ENCODE results near the gene LRRK1. TPM values are rescaled to one million over a fixed set of nuclear protein-coding genes. Genes with fewer than 3 reads are reported as not detected.

Gene LRRK1
- polyA plus RNA-seq, 1 experiment = 16.9 TPM

DNA sequence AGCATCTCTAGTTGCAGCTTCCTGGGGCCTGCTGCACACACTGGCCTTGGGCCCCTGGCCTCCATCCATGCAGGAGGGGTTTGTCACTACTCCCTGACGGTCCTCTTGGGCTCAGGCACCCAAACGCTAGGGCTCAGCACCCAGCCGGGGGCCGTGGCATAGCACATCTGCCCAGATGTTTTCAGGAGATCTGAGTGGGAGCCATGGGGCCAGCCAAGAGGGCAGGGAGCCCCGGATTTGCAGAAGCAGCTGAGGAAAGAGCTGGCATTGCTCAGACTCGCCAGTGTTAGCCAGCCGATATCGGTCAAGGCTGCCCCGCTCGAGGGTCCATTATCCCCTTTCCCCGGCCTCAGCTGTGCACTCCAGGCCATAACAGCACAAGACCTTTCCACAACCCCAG is 41.0 kb upstream of the LRRK1 start:
- POLR2A ChIA-PET = no interaction called here
- peaks cover 28% of the 10 kb centered on the region for H3K27me3 ChIP-seq (ENCODE audit: control insufficient read depth, insufficient read depth, low read length)
- CTCF ChIA-PET = interaction anchor here (1.2 to 5.1 kb wide), 8 partner anchors 9 to 253 kb away, joined by 3 to 30 read pairs (median 5); partner anchors contain the start of gene LRRK1

DNA sequence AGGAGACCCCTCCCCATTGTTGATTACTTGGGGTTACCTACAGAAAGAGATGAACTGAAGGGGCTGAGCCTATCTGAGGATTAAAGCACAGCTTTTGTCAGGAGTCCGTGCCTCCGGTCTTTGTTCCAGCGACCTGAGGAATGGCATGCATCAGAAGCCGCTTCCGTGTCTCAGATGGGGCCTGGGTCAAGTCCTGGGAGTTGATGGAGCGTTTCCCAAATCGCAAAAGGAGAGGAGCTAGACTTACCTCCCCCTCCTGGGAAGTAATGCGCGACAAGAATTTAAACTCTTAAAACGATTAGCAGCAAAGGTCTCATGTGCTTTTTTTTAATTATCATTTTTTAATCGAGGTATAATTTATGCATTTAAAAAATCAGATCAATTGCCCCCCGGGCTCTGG is 40.5 kb upstream of the LRRK1 start:
- TF ChIP-seq, protein P1, sequence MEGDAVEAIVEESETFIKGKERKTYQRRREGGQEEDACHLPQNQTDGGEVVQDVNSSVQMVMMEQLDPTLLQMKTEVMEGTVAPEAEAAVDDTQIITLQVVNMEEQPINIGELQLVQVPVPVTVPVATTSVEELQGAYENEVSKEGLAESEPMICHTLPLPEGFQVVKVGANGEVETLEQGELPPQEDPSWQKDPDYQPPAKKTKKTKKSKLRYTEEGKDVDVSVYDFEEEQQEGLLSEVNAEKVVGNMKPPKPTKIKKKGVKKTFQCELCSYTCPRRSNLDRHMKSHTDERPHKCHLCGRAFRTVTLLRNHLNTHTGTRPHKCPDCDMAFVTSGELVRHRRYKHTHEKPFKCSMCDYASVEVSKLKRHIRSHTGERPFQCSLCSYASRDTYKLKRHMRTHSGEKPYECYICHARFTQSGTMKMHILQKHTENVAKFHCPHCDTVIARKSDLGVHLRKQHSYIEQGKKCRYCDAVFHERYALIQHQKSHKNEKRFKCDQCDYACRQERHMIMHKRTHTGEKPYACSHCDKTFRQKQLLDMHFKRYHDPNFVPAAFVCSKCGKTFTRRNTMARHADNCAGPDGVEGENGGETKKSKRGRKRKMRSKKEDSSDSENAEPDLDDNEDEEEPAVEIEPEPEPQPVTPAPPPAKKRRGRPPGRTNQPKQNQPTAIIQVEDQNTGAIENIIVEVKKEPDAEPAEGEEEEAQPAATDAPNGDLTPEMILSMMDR (IDR thresholded peaks at IDR 0.05; ENCODE audit: insufficient read depth, low read depth, low read length) = no peak
- DNase-seq (ENCODE audit: low read depth) = no peak
- Histone ChIP-seq H3K4me3 (ENCODE audit: low read depth, low read length) (no peak overlapping the region), H3K36me3 (ENCODE audit: control insufficient read depth, insufficient read depth, low read length) (no peaks in the 10 kb centered on the region), H3K27me3 (ENCODE audit: control insufficient read depth, insufficient read depth, low read length) (peaks cover 28% of the 10 kb centered on the region)
- ChIA-PET POLR2A (no interaction called here), CTCF (interaction anchor here (1.2 to 5.1 kb wide), 8 partner anchors 9 to 254 kb away, joined by 3 to 30 read pairs (median 5); partner anchors contain the start of gene LRRK1)

More for the DNA sequence above, 41.0 kb upstream of the LRRK1 start:
- Histone ChIP-seq H3K4me3 (ENCODE audit: low read depth, low read length) (no peak overlapping the region), H3K36me3 (ENCODE audit: control insufficient read depth, insufficient read depth, low read length) (no peaks in the 10 kb centered on the region)
- TF ChIP-seq, protein P1 (IDR thresholded peaks at IDR 0.05; ENCODE audit: insufficient read depth, low read depth, low read length) = no peak
- no peak for DNase-seq (ENCODE audit: low read depth)

DNA sequence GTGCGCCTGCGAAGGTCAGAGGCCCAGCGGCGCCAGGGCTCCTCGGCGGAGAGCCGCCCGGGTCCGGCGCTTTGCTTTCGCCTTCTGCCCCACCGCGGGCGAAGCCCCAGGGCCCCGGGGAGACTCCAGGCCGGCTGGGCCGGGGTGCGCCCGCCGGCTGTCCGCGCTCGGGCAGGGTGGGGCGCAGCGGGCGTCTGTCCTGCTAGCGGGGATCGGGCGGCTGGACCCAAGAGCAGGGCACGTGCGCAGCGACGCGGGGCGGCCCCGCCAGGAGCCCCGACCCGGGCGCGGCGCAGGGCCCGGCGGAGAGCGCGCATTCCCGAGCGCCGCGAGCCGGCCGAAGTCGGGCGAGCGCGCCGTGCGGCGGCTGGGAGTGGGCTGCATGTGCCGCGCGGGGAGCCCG is 40.1 kb upstream of the LRRK1 start:
- CTCF ChIA-PET = interaction anchor here (1.4 to 5.1 kb wide), 3 partner anchors 10 to 207 kb away, joined by 4 to 30 read pairs (median 7); partner anchors contain the start of gene LRRK1
- no peaks in the 10 kb centered on the region for H3K36me3 ChIP-seq (ENCODE audit: control insufficient read depth, insufficient read depth, low read length)
- DNase-seq (ENCODE audit: low read depth) = no peak
- H3K4me3 ChIP-seq (ENCODE audit: low read depth, low read length) = peak overlapping the region; percentile 40
- POLR2A ChIA-PET = interaction anchor here (1.2 kb wide), 1 partner anchor 10 kb away, joined by 4 read pairs; no protein-coding TSS in a partner anchor
- TF ChIP-seq, protein P1 (IDR thresholded peaks at IDR 0.05; ENCODE audit: insufficient read depth, low read depth, low read length) = no peak
- peaks cover 28% of the 10 kb centered on the region for H3K27me3 ChIP-seq (ENCODE audit: control insufficient read depth, insufficient read depth, low read length)

DNA sequence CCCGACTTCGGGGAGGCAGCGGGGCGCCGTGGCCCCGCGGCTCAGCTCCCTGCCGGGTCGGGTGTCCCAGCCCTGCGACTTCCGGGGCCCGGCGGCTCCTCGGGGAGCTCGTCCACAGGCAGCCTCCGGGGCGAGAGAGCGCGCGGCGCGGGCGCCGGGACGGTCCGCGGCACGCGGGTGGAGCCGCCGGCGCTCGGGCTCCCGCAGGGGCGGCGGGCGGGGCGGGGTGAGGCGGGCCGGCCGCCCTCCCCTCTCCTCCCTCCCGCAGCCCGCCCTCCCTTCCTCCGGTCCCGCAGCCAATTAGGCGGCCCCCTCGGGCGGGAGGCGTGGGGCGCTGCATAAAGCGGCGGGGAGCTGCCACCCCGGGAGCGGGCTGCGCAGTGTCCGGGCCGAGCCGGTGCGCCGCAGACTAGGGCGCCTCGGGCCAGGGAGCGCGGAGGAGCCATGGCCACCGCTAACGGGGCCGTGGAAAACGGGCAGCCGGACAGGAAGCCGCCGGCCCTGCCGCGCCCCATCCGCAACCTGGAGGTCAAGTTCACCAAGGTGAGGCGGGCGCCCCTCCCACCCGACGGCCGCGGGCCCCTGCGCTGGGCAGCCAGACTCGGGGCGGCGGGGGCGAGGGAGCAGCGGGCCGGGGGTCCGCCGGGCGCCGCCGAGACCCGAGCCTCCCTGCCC is 39.6 kb upstream of the LRRK1 start, which contains the start of gene ALDH1A3:
ALDH1A3 (plus strand) TSS at position 368 of the 675 bp plus-strand sequence; CDS start at position 445, 77 bp downstream.
- ChIA-PET CTCF (interaction anchor here (1.8 to 2.0 kb wide), 2 partner anchors 39 to 208 kb away, joined by 7 read pairs; partner anchors contain the start of gene LRRK1), POLR2A (interaction anchor here (1.2 kb wide), 1 partner anchor 10 kb away, joined by 4 read pairs; no protein-coding TSS in a partner anchor)
- H3K36me3 ChIP-seq (ENCODE audit: control insufficient read depth, insufficient read depth, low read length) = no peaks in the 10 kb centered on the region
- H3K4me3 ChIP-seq (ENCODE audit: low read depth, low read length) = peak within 1 kb of the TSS; percentile 40
- DNase-seq (ENCODE audit: low read depth) = no peak
- H3K27me3 ChIP-seq (ENCODE audit: control insufficient read depth, insufficient read depth, low read length) = peaks cover 26% of the 10 kb centered on the region
- TF ChIP-seq, protein P1 (IDR thresholded peaks at IDR 0.05; ENCODE audit: insufficient read depth, low read depth, low read length) = no peak

Data from BJ (cell line).